GM23338 (cell line): Measurements from ENCODE around the gene ESYT2.

Experiments
- CREB1 ChIP-seq: fragments of 250-450 bp; sonication (Bioruptor Pico); IDR thresholded peaks from 2 replicates; pipeline ENCODE4 v1.5.0; 2020; ENCODE audit warnings: low read depth, mild to moderate bottlenecking, moderate library complexity
- CTCF ChIP-seq, 2 experiments: fragments of 200-600 bp in 1 of 2; sonication (generic) in 1 of 2; conservative IDR thresholded peaks; 2 replicates each; pipeline versions ENCODE4 v1.5.1 to v1.6.1; 2016 to 2017; ENCODE audit warnings: antibody characterized with exemption in 2 of 2, low read depth in 2 of 2, mild to moderate bottlenecking in 2 of 2, moderate library complexity in 1 of 2
- EZH2 ChIP-seq: fragments of 200-600 bp; sonication (generic); IDR thresholded peaks from one replicate; pipeline ENCODE4 v1.8.0; 2017; ENCODE audit warnings: antibody characterized with exemption, mild to moderate bottlenecking, low read depth; ENCODE audit not compliant: unreplicated experiment
- EZH2phosphoT487 ChIP-seq: fragments of 200-600 bp; sonication (generic); IDR thresholded peaks from one replicate; pipeline ENCODE4 v1.8.1; 2018; ENCODE audit warnings: antibody characterized with exemption; ENCODE audit not compliant: unreplicated experiment
- JUNB ChIP-seq: IDR thresholded peaks from one replicate; pipeline ENCODE4 v1.6.1; 2016; ENCODE audit warnings: antibody characterized with exemption; ENCODE audit not compliant: unreplicated experiment
- NANOG ChIP-seq: IDR thresholded peaks from 2 replicates; pipeline ENCODE4 v1.6.1; 2016; ENCODE audit warnings: antibody characterized with exemption, borderline replicate concordance
- POLR2AphosphoS5 ChIP-seq: IDR thresholded peaks from 2 replicates; pipeline ENCODE4 v1.6.1; 2016; ENCODE audit warnings: antibody characterized with exemption, low read depth
- REST ChIP-seq: IDR thresholded peaks from one replicate; pipeline ENCODE4 v1.6.1; 2018; ENCODE audit warnings: antibody characterized with exemption; ENCODE audit not compliant: unreplicated experiment
- STAT1 ChIP-seq: IDR thresholded peaks from one replicate; pipeline ENCODE4 v1.6.1; 2016; ENCODE audit warnings: antibody characterized with exemption; ENCODE audit not compliant: unreplicated experiment
- ZNF331 ChIP-seq: fragments of 250-450 bp; sonication (Bioruptor Pico); IDR thresholded peaks from 2 replicates; pipeline ENCODE4 v1.5.0; 2020; ENCODE audit warnings: low read depth, mild to moderate bottlenecking, moderate library complexity
- ZNF462 ChIP-seq: fragments of 250-450 bp; sonication (Bioruptor Pico); IDR thresholded peaks from 2 replicates; pipeline ENCODE4 v1.5.0; 2020; ENCODE audit warnings: mild to moderate bottlenecking, moderate library complexity

- no peak for TF ChIP-seq CTCF (conservative IDR thresholded peaks at IDR 0.05; ENCODE audit: low read depth in 2 of 2)
- TF ChIP-seq JUNB = no peak
- TF ChIP-seq STAT1 = no peak
- TF ChIP-seq POLR2AphosphoS5 = no peak
- TF ChIP-seq EZH2 = no peak
- no peak for TF ChIP-seq EZH2phosphoT487
- TF ChIP-seq CREB1 (CRISPR knock-in tag) = no peak
- TF ChIP-seq REST = no peak
- no peak for TF ChIP-seq ZNF462 (CRISPR knock-in tag)
- no peak for TF ChIP-seq ZNF331
- no peak for TF ChIP-seq NANOG
Observed at GRCh38 chr7:158723266-158723665, 106.0 kb downstream of the ESYT2 start.
